HepG2 (cell line): Measurements from ENCODE around the gene PCGF2. TPM values are rescaled to one million over a fixed set of nuclear protein-coding genes. Genes with fewer than 3 reads are reported as not detected.

Experiments
- DNMT3B ChIP-seq: conservative IDR thresholded peaks from 2 replicates; pipeline ENCODE4 v1.6.1; 2016; ENCODE audit warnings: missing biosample characterization, control low read depth
- GMEB1 ChIP-seq: sonication (generic); formaldehyde crosslinking; IDR thresholded peaks from 2 replicates; pipeline ENCODE4 v1.5.1; 2020; ENCODE audit warnings: missing genetic modification reagents, mild to moderate bottlenecking, borderline replicate concordance
- KMT2B ChIP-seq: IDR thresholded peaks from 2 replicates; pipeline ENCODE4 v1.6.1; 2016; ENCODE audit warnings: missing genetic modification reagents, missing compliant biosample characterization
- NR2C2 ChIP-seq: sonication (generic); formaldehyde crosslinking; IDR thresholded peaks from 2 replicates; pipeline ENCODE4 v1.4.0; 2020; ENCODE audit warnings: missing genetic modification reagents, mild to moderate bottlenecking, moderate library complexity, borderline replicate concordance
- NR2F1 ChIP-seq, 2 experiments: fragments of 450-650 bp in 1 of 2; formaldehyde crosslinking in 1 of 2; IDR thresholded peaks; 2 replicates each; pipeline versions ENCODE4 v1.5.0 to v1.6.1; 2016 to 2020; ENCODE audit warnings: mild to moderate bottlenecking in 1 of 2, missing compliant biosample characterization in 1 of 2, missing genetic modification reagents in 1 of 2, moderate library complexity in 1 of 2
- PHF8 ChIP-seq: sonication (generic); formaldehyde crosslinking; IDR thresholded peaks from 2 replicates; pipeline ENCODE4 v1.5.0; 2020; ENCODE audit warnings: missing genetic modification reagents
- SMARCC2 ChIP-seq: fragments of 450-650 bp; IDR thresholded peaks from 2 replicates; pipeline ENCODE4 v1.6.1; 2017; ENCODE audit warnings: antibody characterized with exemption, mild to moderate bottlenecking
- SMYD3 ChIP-seq: sonication (generic); formaldehyde crosslinking; IDR thresholded peaks from 2 replicates; pipeline ENCODE4 v1.8.1; 2023; ENCODE audit warnings: mild to moderate bottlenecking, missing genetic modification reagents
- TAF15 ChIP-seq: fragments of 200-400 bp; formaldehyde crosslinking; IDR thresholded peaks from one replicate; pipeline ENCODE4 v1.6.1; 2018; ENCODE audit warnings: mild to moderate bottlenecking, low read depth, low read length; ENCODE audit not compliant: poor library complexity, severe bottlenecking
- ZNF24 ChIP-seq: fragments of 450-650 bp; IDR thresholded peaks from 2 replicates; pipeline ENCODE4 v1.6.1; 2017; ENCODE audit warnings: antibody characterized with exemption, mild to moderate bottlenecking
- ZNF282 ChIP-seq: fragments of 450-650 bp; IDR thresholded peaks from 2 replicates; pipeline ENCODE4 v1.6.1; 2018; ENCODE audit not compliant: partially characterized antibody
- ZNF350 ChIP-seq: sonication (generic); formaldehyde crosslinking; IDR thresholded peaks from 2 replicates; pipeline ENCODE4 v1.4.0; 2020; ENCODE audit warnings: mild to moderate bottlenecking, low read depth, missing genetic modification reagents, borderline replicate concordance
- ZNF496 ChIP-seq: sonication (generic); formaldehyde crosslinking; IDR thresholded peaks from 2 replicates; pipeline ENCODE4 v1.8.1; 2023; ENCODE audit warnings: mild to moderate bottlenecking, moderate library complexity, missing genetic modification reagents; ENCODE audit not compliant: insufficient replicate concordance
- ZNF709 ChIP-seq: sonication (generic); formaldehyde crosslinking; IDR thresholded peaks from 2 replicates; pipeline ENCODE4 v1.5.0; 2020; ENCODE audit warnings: mild to moderate bottlenecking, missing genetic modification reagents
- ZNF749 ChIP-seq: sonication (generic); formaldehyde crosslinking; IDR thresholded peaks from 2 replicates; pipeline ENCODE4 v1.8.0; 2022; ENCODE audit warnings: mild to moderate bottlenecking, missing genetic modification reagents, moderate library complexity, borderline replicate concordance
- ZNF75D ChIP-seq: sonication (generic); formaldehyde crosslinking; IDR thresholded peaks from 2 replicates; pipeline ENCODE4 v1.8.1; 2023; ENCODE audit warnings: missing genetic modification reagents, mild to moderate bottlenecking, borderline replicate concordance
- ZNF770 ChIP-seq: sonication (generic); formaldehyde crosslinking; IDR thresholded peaks from 2 replicates; pipeline ENCODE4 v1.5.0; 2020; ENCODE audit warnings: mild to moderate bottlenecking, missing genetic modification reagents
- ZNF790 ChIP-seq: sonication (generic); formaldehyde crosslinking; IDR thresholded peaks from 2 replicates; pipeline ENCODE4 v1.8.0; 2022; ENCODE audit warnings: missing genetic modification reagents, mild to moderate bottlenecking, borderline replicate concordance
- polyA plus RNA-seq, 8 experiments: library from polyadenylated mRNA; depleted of rRNA in 3 of 8; stranded (reverse) in 7 of 8; unstranded in 1 of 8; fragments of >200 nt; fragmentation: Illumina TruSeq in 4 of 8; extraction: Trizol in 4 of 8; gene quantifications; 2 replicates each; pipeline versions ENCODE4 v1.2.1 to v1.2.3, GENCODE V29; 2011 to 2016; ENCODE audit warnings: low read depth in 4 of 8, missing spikeins in 1 of 8, mixed read lengths in 1 of 8; ENCODE audit not compliant: insufficient read depth in 1 of 8
- total RNA-seq, 5 experiments: library from RNA; depleted of rRNA; stranded (reverse); fragments of >200 nt; fragmentation: Illumina TruSeq; extraction: Trizol; gene quantifications; 2 replicates each; pipeline ENCODE4 v1.2.3, GENCODE V29; 2016; ENCODE audit warnings: low read depth in 1 of 5
- TF ChIP-seq, protein P1 (sequence below): IDR thresholded peaks from 2 replicates; pipeline ENCODE4 v1.6.1; 2016; ENCODE audit warnings: missing genetic modification reagents, missing compliant biosample characterization
- TF ChIP-seq, protein P2 (sequence below): sonication (generic); formaldehyde crosslinking; IDR thresholded peaks from 2 replicates; pipeline ENCODE4 v1.4.0; 2020; ENCODE audit warnings: missing genetic modification reagents, borderline replicate concordance

Gene PCGF2
- total and polyA plus RNA-seq, 2 of the 13 experiments (the other 11 are each of a cell fraction or from before 2014, with no cell fraction given), result 11.6 to 29.4 TPM

- TF ChIP-seq ZNF282, result no peak
- no peak for TF ChIP-seq ZNF770 (CRISPR knock-in tag)
- peak; percentile 47; the same call in 1 of the 2 replicates for TF ChIP-seq SMYD3 (CRISPR knock-in tag)
- TF ChIP-seq ZNF350 (CRISPR knock-in tag), result peak; percentile 51; the same call in 1 of the 2 replicates
- TF ChIP-seq SMARCC2, result no peak
- no peak; the same call in 1 of the 2 replicates for TF ChIP-seq DNMT3B (CRISPR knock-in tag)
- no peak for TF ChIP-seq ZNF496 (CRISPR knock-in tag)
- TF ChIP-seq, protein P1, sequence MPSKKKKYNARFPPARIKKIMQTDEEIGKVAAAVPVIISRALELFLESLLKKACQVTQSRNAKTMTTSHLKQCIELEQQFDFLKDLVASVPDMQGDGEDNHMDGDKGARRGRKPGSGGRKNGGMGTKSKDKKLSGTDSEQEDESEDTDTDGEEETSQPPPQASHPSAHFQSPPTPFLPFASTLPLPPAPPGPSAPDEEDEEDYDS (CRISPR knock-in tag), result peak; percentile 91
- TF ChIP-seq GMEB1 (CRISPR knock-in tag), result peak; percentile 58; the same call in 1 of the 2 replicates
- 0 out of 2 replicates have a peak, but pooled peaks have one; percentile 90 for TF ChIP-seq ZNF709 (CRISPR knock-in tag)
- peak in 1 of 2 experiments; percentile 21; a peak in 1 of 4 replicates for TF ChIP-seq NR2F1 (CRISPR knock-in tag; IDR thresholded peaks at IDR 0.05)
- no peak for TF ChIP-seq ZNF790
- TF ChIP-seq, protein P2, sequence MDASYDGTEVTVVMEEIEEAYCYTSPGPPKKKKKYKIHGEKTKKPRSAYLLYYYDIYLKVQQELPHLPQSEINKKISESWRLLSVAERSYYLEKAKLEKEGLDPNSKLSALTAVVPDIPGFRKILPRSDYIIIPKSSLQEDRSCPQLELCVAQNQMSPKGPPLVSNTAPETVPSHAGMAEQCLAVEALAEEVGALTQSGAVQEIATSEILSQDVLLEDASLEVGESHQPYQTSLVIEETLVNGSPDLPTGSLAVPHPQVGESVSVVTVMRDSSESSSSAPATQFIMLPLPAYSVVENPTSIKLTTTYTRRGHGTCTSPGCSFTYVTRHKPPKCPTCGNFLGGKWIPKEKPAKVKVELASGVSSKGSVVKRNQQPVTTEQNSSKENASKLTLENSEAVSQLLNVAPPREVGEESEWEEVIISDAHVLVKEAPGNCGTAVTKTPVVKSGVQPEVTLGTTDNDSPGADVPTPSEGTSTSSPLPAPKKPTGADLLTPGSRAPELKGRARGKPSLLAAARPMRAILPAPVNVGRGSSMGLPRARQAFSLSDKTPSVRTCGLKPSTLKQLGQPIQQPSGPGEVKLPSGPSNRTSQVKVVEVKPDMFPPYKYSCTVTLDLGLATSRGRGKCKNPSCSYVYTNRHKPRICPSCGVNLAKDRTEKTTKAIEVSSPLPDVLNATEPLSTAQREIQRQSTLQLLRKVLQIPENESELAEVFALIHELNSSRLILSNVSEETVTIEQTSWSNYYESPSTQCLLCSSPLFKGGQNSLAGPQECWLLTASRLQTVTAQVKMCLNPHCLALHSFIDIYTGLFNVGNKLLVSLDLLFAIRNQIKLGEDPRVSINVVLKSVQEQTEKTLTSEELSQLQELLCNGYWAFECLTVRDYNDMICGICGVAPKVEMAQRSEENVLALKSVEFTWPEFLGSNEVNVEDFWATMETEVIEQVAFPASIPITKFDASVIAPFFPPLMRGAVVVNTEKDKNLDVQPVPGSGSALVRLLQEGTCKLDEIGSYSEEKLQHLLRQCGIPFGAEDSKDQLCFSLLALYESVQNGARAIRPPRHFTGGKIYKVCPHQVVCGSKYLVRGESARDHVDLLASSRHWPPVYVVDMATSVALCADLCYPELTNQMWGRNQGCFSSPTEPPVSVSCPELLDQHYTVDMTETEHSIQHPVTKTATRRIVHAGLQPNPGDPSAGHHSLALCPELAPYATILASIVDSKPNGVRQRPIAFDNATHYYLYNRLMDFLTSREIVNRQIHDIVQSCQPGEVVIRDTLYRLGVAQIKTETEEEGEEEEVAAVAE (CRISPR knock-in tag), result peak; percentile 68; the same call in 1 of the 2 replicates
- TF ChIP-seq NR2C2 (CRISPR knock-in tag), result peak; percentile 69
- TF ChIP-seq TAF15, result no peak
- TF ChIP-seq PHF8 (CRISPR knock-in tag), result peak; percentile 75
- TF ChIP-seq ZNF24, result no peak
- TF ChIP-seq KMT2B (CRISPR knock-in tag), result peak; percentile 51; the same call in 1 of the 2 replicates
- TF ChIP-seq ZNF75D (CRISPR knock-in tag), result no peak
- peak; percentile 48 for TF ChIP-seq ZNF749 (CRISPR knock-in tag)
Observed at GRCh38 chr17:38749223-38750043, 1.3 kb upstream of the PCGF2 start (continued).
